ENCODE results near the gene RAF1. TPM values are rescaled to one million over a fixed set of nuclear protein-coding genes. Genes with fewer than 3 reads are reported as not detected.

RAF1 gene
- total and polyA plus RNA-seq, 2 of the 13 experiments (the other 11 are each of a cell fraction or from before 2014, with no cell fraction given), result 72.2 to 91.4 TPM

- TF ChIP-seq YEATS2 (CRISPR knock-in tag; IDR thresholded peaks at IDR 0.05; ENCODE audit: borderline replicate concordance) (no peak), SNAPC2 (CRISPR knock-in tag; IDR thresholded peaks at IDR 0.05) (no peak), FOXC1 (CRISPR knock-in tag; IDR thresholded peaks at IDR 0.05; ENCODE audit: borderline replicate concordance) (no peak), NONO (IDR thresholded peaks at IDR 0.05) (no peak), NONO (CRISPR knock-in tag; conservative IDR thresholded peaks at IDR 0.05) (no peak), ZHX2 (IDR thresholded peaks at IDR 0.05; ENCODE audit: low read depth) (no peak), ZHX2 (CRISPR knock-in tag; IDR thresholded peaks at IDR 0.05; ENCODE audit: borderline replicate concordance) (no peak), TFDP2 (CRISPR knock-in tag; IDR thresholded peaks at IDR 0.05) (no peak), ZNF556 (CRISPR knock-in tag; IDR thresholded peaks at IDR 0.05; ENCODE audit: borderline replicate concordance) (no peak; the same call in 1 of the 2 replicates), NFE2L2 (IDR thresholded peaks at IDR 0.05; ENCODE audit: low read length) (no peak), TP53 (CRISPR knock-in tag; conservative IDR thresholded peaks at IDR 0.05) (no peak), ZNF550 (CRISPR knock-in tag; IDR thresholded peaks at IDR 0.05; ENCODE audit: borderline replicate concordance) (no peak), KDM6A (CRISPR knock-in tag; IDR thresholded peaks at IDR 0.05; ENCODE audit: low read depth) (0 out of 2 replicates have a peak, but pooled peaks have one; percentile 24), ZNF616 (CRISPR knock-in tag; IDR thresholded peaks at IDR 0.05; ENCODE audit: low read depth) (no peak), SMARCE1 (IDR thresholded peaks at IDR 0.05; ENCODE audit: borderline replicate concordance) (no peak), ZBTB2 (CRISPR knock-in tag; IDR thresholded peaks at IDR 0.05; ENCODE audit: low read depth) (no peak), MED13 (CRISPR knock-in tag; IDR thresholded peaks at IDR 0.05) (no peak), ZBTB38 (CRISPR knock-in tag; IDR thresholded peaks at IDR 0.05) (0 out of 2 replicates have a peak, but pooled peaks have one; percentile 21), THYN1 (CRISPR knock-in tag; IDR thresholded peaks at IDR 0.05; ENCODE audit: borderline replicate concordance, low read depth) (no peak), UBTF (CRISPR knock-in tag; IDR thresholded peaks at IDR 0.05) (no peak)
Observed at GRCh38 chr3:12670365-12671119, 6.6 kb upstream of the RAF1 start (continued).
